H1 (cell line): ENCODE data around the gene C2CD3. TPM values are rescaled to one million over a fixed set of nuclear protein-coding genes. Genes with fewer than 3 reads are reported as not detected.

Experiments
- BCL11A ChIP-seq, 2 experiments: IDR thresholded peaks; one replicate each; pipeline ENCODE4 v1.6.1; 2011; ENCODE audit warnings: low read depth in 2 of 2, low read length in 2 of 2, mild to moderate bottlenecking in 2 of 2
- JUND ChIP-seq: IDR thresholded peaks from 2 replicates; pipeline ENCODE4 v1.6.1; 2011; ENCODE audit warnings: mild to moderate bottlenecking, improper control_type of control experiment, low read length
- MAFK ChIP-seq: IDR thresholded peaks from 2 replicates; pipeline ENCODE4 v1.6.1; 2012; ENCODE audit warnings: low read depth, mild to moderate bottlenecking, improper control_type of control experiment, low read length
- POLR2A ChIP-seq, 2 experiments: IDR thresholded peaks; 1 replicate in 1 of 2; 2 replicates in 1 of 2; pipeline ENCODE4 v1.6.1; 2011; ENCODE audit warnings: low read depth in 2 of 2, low read length in 2 of 2, mild to moderate bottlenecking in 2 of 2; ENCODE audit errors: control extremely low read depth in 1 of 2
- RAD21 ChIP-seq, 2 experiments: IDR thresholded peaks in 1 of 2; conservative IDR thresholded peaks in 1 of 2; 2 replicates each; pipeline ENCODE4 v1.6.1; 2011; ENCODE audit warnings: low read depth in 2 of 2, low read length in 2 of 2, improper control_type of control experiment in 1 of 2, inconsistent platforms in 1 of 2, mild to moderate bottlenecking in 1 of 2, moderate library complexity in 1 of 2
- SP1 ChIP-seq: IDR thresholded peaks from 2 replicates; pipeline ENCODE4 v1.6.1; 2011; ENCODE audit warnings: low read depth, low read length
- YY1 ChIP-seq: IDR thresholded peaks from 2 replicates; pipeline ENCODE4 v1.6.1; 2011; ENCODE audit warnings: low read depth, mild to moderate bottlenecking, low read length
- polyA plus RNA-seq, 7 experiments: library from polyadenylated mRNA; depleted of rRNA in 3 of 7; stranded (reverse) in 5 of 7; unstranded in 2 of 7; fragments of >200 nt in 5 of 7; fragments of 200-250 nt in 2 of 7; gene quantifications; 1 replicate in 5 of 7; 2 replicates in 1 of 7; 4 replicates in 1 of 7; pipeline versions ENCODE4 v1.2.1 to v1.2.3, GENCODE V29; 2011 to 2013; ENCODE audit warnings: missing spikeins in 2 of 7, mixed read lengths in 2 of 7
- total RNA-seq: library from RNA; stranded (reverse); fragmentation: NEBNext Ultra II Directional; extraction: Animal tissue kit (Norgen Biotek cat#: 25700); gene quantifications from 2 replicates; pipeline ENCODE4 v1.2.1, GENCODE V29; 2021
- TF ChIP-seq, protein P1 (sequence below): fragments of 300-600 bp; sonication (generic); IDR thresholded peaks from 2 replicates; pipeline ENCODE4 v1.7.1; 2012; ENCODE audit warnings: low read length, moderate library complexity, mild to moderate bottlenecking, inconsistent platforms; ENCODE audit not compliant: insufficient replicate concordance
- TF ChIP-seq, protein P2 (sequence below): IDR thresholded peaks from 2 replicates; pipeline ENCODE4 v1.6.1; 2012; ENCODE audit warnings: low read length, inconsistent platforms

The C2CD3 gene
- total and polyA plus RNA-seq, 2 of the 8 experiments (the other 6 are each of a cell fraction or from before 2014, with no cell fraction given), result 11.0 to 29.1 TPM

DNA sequence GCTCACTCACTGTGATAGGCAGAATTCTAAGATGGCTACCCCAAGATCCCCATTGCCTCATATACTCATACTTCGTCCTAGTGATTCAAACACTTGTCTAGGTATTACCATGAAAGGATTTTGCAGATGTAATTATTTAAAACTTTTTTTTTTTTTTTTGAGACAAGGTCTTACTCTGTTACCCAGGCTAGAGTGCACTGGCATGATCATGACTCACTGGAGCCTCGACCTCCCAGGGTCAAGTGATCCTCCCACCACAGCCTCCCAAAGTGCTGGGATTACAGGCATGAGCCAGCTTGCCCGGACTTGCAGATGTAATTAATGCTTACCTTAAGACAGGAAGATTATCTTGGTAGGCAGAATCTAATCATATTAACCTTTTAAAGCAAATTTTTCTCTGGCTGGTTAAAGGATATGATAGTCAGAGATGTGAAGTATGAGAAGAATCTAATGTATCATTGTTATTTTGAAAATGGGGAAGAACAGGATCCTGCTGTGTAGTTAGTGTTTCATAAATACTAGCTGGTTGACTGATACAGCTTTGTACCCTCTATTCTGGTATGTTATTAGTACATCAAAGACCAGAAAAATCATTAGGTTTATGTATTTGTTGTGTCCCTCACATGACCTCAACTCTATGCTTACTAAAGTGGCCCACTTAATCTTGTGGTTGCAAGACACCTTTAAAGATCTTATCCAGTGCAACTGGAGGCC is 35.5 kb downstream of the C2CD3 start (continued):
- TF ChIP-seq, protein P1, sequence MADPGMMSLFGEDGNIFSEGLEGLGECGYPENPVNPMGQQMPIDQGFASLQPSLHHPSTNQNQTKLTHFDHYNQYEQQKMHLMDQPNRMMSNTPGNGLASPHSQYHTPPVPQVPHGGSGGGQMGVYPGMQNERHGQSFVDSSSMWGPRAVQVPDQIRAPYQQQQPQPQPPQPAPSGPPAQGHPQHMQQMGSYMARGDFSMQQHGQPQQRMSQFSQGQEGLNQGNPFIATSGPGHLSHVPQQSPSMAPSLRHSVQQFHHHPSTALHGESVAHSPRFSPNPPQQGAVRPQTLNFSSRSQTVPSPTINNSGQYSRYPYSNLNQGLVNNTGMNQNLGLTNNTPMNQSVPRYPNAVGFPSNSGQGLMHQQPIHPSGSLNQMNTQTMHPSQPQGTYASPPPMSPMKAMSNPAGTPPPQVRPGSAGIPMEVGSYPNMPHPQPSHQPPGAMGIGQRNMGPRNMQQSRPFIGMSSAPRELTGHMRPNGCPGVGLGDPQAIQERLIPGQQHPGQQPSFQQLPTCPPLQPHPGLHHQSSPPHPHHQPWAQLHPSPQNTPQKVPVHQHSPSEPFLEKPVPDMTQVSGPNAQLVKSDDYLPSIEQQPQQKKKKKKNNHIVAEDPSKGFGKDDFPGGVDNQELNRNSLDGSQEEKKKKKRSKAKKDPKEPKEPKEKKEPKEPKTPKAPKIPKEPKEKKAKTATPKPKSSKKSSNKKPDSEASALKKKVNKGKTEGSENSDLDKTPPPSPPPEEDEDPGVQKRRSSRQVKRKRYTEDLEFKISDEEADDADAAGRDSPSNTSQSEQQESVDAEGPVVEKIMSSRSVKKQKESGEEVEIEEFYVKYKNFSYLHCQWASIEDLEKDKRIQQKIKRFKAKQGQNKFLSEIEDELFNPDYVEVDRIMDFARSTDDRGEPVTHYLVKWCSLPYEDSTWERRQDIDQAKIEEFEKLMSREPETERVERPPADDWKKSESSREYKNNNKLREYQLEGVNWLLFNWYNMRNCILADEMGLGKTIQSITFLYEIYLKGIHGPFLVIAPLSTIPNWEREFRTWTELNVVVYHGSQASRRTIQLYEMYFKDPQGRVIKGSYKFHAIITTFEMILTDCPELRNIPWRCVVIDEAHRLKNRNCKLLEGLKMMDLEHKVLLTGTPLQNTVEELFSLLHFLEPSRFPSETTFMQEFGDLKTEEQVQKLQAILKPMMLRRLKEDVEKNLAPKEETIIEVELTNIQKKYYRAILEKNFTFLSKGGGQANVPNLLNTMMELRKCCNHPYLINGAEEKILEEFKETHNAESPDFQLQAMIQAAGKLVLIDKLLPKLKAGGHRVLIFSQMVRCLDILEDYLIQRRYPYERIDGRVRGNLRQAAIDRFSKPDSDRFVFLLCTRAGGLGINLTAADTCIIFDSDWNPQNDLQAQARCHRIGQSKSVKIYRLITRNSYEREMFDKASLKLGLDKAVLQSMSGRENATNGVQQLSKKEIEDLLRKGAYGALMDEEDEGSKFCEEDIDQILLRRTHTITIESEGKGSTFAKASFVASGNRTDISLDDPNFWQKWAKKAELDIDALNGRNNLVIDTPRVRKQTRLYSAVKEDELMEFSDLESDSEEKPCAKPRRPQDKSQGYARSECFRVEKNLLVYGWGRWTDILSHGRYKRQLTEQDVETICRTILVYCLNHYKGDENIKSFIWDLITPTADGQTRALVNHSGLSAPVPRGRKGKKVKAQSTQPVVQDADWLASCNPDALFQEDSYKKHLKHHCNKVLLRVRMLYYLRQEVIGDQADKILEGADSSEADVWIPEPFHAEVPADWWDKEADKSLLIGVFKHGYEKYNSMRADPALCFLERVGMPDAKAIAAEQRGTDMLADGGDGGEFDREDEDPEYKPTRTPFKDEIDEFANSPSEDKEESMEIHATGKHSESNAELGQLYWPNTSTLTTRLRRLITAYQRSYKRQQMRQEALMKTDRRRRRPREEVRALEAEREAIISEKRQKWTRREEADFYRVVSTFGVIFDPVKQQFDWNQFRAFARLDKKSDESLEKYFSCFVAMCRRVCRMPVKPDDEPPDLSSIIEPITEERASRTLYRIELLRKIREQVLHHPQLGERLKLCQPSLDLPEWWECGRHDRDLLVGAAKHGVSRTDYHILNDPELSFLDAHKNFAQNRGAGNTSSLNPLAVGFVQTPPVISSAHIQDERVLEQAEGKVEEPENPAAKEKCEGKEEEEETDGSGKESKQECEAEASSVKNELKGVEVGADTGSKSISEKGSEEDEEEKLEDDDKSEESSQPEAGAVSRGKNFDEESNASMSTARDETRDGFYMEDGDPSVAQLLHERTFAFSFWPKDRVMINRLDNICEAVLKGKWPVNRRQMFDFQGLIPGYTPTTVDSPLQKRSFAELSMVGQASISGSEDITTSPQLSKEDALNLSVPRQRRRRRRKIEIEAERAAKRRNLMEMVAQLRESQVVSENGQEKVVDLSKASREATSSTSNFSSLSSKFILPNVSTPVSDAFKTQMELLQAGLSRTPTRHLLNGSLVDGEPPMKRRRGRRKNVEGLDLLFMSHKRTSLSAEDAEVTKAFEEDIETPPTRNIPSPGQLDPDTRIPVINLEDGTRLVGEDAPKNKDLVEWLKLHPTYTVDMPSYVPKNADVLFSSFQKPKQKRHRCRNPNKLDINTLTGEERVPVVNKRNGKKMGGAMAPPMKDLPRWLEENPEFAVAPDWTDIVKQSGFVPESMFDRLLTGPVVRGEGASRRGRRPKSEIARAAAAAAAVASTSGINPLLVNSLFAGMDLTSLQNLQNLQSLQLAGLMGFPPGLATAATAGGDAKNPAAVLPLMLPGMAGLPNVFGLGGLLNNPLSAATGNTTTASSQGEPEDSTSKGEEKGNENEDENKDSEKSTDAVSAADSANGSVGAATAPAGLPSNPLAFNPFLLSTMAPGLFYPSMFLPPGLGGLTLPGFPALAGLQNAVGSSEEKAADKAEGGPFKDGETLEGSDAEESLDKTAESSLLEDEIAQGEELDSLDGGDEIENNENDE, result no peak
- TF ChIP-seq YY1, result no peak
- TF ChIP-seq MAFK, result no peak
- TF ChIP-seq BCL11A (IDR thresholded peaks at IDR 0.05; ENCODE audit: low read depth in 2 of 2, low read length in 2 of 2), result no peak
- TF ChIP-seq RAD21 (IDR thresholded peaks at IDR 0.05 in 1 of 2, conservative IDR thresholded peaks at IDR 0.05 in 1 of 2; ENCODE audit: low read depth in 2 of 2, low read length in 2 of 2), result no peak
- TF ChIP-seq JUND, result no peak
- TF ChIP-seq, protein P2, sequence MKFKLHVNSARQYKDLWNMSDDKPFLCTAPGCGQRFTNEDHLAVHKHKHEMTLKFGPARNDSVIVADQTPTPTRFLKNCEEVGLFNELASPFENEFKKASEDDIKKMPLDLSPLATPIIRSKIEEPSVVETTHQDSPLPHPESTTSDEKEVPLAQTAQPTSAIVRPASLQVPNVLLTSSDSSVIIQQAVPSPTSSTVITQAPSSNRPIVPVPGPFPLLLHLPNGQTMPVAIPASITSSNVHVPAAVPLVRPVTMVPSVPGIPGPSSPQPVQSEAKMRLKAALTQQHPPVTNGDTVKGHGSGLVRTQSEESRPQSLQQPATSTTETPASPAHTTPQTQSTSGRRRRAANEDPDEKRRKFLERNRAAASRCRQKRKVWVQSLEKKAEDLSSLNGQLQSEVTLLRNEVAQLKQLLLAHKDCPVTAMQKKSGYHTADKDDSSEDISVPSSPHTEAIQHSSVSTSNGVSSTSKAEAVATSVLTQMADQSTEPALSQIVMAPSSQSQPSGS, result no peak
- no peak for TF ChIP-seq POLR2A (IDR thresholded peaks at IDR 0.05; ENCODE audit: control extremely low read depth in 1 of 2, low read depth in 2 of 2, low read length in 2 of 2)
- no peak for TF ChIP-seq SP1
